ENCODE results near the gene FOXP1.

DNA sequence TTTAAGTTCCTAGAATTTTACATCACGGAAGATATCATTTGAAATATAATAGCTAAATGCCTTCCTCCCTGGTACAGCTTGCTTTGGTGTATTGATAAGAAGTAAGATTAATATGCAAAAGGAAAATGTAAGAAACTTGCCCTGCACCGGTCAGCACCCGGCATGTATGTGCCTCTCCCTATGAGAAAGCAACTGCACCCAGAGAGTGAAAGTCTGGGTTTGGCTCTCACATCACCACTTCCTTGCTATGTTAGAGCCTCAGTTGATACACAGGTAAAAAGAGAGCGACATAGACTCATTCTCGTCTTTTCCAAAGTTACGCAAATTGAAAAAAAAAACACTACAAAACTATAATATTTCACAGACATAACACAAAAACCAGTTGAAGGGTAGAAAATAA lies 96.7 kb downstream of the FOXP1 start:
- TF ChIP-seq, protein P1, sequence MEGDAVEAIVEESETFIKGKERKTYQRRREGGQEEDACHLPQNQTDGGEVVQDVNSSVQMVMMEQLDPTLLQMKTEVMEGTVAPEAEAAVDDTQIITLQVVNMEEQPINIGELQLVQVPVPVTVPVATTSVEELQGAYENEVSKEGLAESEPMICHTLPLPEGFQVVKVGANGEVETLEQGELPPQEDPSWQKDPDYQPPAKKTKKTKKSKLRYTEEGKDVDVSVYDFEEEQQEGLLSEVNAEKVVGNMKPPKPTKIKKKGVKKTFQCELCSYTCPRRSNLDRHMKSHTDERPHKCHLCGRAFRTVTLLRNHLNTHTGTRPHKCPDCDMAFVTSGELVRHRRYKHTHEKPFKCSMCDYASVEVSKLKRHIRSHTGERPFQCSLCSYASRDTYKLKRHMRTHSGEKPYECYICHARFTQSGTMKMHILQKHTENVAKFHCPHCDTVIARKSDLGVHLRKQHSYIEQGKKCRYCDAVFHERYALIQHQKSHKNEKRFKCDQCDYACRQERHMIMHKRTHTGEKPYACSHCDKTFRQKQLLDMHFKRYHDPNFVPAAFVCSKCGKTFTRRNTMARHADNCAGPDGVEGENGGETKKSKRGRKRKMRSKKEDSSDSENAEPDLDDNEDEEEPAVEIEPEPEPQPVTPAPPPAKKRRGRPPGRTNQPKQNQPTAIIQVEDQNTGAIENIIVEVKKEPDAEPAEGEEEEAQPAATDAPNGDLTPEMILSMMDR (IDR thresholded peaks at IDR 0.05; ENCODE audit: control extremely low read depth in 1 of 3, insufficient read depth in 1 of 3, low read depth in 1 of 3, low read length in 3 of 3) = no peak
- no peak for TF ChIP-seq HDAC2 (IDR thresholded peaks at IDR 0.05; ENCODE audit: borderline replicate concordance in 1 of 2, low read depth in 2 of 2, low read length in 2 of 2)
- no peak for TF ChIP-seq RFX5 (IDR thresholded peaks at IDR 0.05; ENCODE audit: borderline replicate concordance, low read depth, low read length)
- no peak for TF ChIP-seq SIN3A (conservative IDR thresholded peaks at IDR 0.05 in 1 of 2, IDR thresholded peaks at IDR 0.05 in 1 of 2; ENCODE audit: low read depth in 1 of 2, low read length in 2 of 2)
- no peak for TF ChIP-seq BACH1 (IDR thresholded peaks at IDR 0.05; ENCODE audit: low read length)
- TF ChIP-seq GABPA (IDR thresholded peaks at IDR 0.05; ENCODE audit: borderline replicate concordance, insufficient read depth, low read length) = no peak
- TF ChIP-seq, protein P2, sequence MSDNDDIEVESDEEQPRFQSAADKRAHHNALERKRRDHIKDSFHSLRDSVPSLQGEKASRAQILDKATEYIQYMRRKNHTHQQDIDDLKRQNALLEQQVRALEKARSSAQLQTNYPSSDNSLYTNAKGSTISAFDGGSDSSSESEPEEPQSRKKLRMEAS (IDR thresholded peaks at IDR 0.05) = no peak
- no peak for TF ChIP-seq POLR2A (IDR thresholded peaks at IDR 0.05; ENCODE audit: control extremely low read depth in 1 of 2, low read depth in 2 of 2, low read length in 2 of 2)
- no peak for TF ChIP-seq MAFK (IDR thresholded peaks at IDR 0.05; ENCODE audit: low read depth, low read length)
- no peak for TF ChIP-seq ZNF274 (IDR thresholded peaks at IDR 0.05; ENCODE audit: borderline replicate concordance, extremely low read depth, low read length)
- TF ChIP-seq RXRA (IDR thresholded peaks at IDR 0.05; ENCODE audit: insufficient read depth, low read depth, low read length) = no peak

Measured in H1 (cell line).